RKO (cell line): ENCODE data around the gene ZNF467.

Experiments
- DNase-seq: peaks from one replicate; pipeline ENCODE4 v3.0.0-alpha.2; 2016; ENCODE audit warnings: low spot score

Gene ZNF467

DNA sequence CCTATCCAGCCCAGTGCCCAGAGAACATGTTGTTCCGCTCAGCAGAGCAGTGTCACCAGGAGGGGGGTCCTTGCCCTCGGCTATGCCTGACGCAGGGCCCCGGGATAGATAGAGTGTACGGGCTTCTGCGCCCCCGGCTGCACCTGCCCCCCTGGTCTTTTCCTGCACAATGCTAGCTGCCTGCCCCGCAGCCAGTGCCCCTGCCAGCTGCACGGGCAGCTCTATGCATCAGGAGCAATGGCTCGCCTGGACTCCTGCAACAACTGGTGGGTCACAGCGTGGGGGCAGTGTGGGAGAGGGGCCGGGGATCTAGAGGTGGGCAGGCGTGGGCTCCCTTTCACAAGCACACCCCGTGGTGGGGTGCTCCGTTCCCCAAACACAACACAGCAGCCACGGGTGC is 33.3 kb upstream of the ZNF467 start:
- no peak for DNase-seq

DNA sequence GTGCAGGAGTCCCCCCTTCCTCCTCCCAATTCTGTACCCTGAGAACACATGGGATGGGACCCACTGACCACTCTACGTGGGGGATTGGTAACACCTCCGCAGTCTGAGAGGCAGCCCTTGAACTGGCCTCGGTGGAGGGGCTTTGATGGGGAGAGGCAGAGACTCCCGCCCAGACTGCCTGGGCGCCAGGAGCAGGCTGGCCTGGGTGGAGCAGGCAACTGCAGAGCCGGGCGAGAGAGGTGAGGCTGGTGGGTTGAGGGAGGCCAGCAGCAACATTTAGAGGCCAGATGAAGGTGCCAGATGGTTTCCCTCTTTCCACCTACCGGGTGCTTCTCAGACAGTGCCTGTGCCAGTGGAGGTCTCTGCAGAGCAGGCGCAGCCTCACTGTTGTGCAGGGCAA is 30.7 kb upstream of the ZNF467 start:
- no peak for DNase-seq

DNA sequence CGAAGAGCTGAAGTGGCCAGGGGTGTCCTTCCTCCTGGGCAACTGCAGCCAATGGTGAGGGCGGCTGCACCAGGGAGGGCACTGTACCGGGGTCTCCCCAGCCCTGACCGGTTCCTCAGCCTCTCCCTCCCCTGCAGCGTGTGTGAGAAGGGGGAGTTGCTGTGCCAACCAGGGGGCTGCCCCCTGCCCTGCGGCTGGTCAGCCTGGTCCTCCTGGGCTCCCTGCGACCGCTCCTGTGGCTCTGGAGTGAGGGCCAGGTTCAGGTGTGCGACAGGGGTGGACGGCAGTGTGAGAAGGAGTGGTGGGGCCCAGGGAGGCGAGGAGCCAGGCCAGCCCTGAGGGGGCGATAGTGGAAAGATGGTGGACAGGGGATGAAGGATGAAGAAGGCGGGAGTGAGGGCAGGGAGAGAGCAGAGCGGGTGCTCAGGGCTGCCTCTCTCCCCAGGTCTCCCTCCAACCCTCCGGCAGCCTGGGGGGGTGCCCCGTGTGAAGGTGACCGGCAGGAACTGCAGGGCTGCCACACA is 30.2 kb upstream of the ZNF467 start:
- no peak for DNase-seq

DNA sequence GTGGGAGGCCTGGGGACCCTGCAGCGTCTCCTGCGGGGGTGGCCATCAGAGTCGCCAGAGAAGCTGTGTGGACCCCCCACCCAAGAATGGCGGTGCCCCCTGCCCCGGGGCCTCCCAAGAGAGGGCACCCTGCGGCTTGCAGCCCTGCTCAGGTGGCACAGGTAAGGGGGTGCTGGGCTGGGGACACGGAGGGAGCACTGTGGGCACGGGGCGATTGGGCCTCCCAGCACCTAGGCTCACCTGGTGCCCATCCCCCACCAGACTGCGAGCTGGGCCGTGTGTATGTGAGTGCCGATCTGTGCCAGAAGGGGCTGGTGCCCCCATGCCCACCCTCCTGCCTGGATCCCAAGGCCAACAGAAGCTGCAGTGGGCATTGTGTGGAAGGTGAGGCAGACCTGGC is 29.6 kb upstream of the ZNF467 start:
- DNase-seq: no peak

DNA sequence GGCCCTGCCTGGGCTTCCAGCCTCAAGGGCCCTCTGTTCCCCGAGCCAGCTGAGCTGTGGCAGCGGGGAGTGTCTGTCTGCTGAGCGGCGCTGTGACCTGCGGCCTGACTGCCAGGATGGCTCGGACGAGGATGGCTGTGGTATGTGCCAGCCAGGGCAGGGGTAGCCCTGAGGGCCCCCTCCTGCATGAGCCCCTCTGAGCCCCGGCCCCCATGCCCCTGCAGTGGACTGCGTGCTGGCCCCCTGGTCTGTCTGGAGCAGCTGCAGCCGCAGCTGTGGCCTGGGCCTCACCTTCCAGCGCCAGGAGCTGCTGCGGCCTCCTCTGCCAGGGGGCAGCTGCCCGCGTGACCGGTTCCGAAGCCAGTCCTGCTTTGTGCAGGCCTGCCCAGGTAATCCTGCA is 28.4 kb upstream of the ZNF467 start:
- DNase-seq: no peak

DNA sequence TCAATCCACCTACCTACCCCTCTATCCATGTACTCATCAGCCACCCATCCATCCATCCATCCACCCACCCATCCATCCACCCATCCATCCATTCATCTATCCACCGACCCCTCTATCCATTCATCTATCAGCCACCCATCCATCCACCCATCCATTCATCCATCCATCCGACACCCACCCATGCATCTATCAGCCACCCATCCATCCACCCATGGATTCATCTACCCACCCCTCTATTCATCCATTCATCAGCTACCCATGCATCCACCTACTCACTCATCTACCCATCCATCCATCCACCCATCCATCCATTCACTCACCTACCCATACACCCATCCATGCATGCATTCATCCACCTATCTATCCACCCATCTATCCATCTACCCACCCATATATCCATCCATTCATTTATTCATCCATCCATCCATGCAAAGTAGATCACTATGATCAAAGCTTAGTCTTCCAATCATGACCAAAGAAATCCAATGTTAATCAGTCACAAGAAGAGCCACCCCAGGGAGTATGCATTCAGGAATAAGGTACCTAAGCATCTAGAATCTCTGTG is 27.7 kb upstream of the ZNF467 start:
- DNase-seq: no peak

DNA sequence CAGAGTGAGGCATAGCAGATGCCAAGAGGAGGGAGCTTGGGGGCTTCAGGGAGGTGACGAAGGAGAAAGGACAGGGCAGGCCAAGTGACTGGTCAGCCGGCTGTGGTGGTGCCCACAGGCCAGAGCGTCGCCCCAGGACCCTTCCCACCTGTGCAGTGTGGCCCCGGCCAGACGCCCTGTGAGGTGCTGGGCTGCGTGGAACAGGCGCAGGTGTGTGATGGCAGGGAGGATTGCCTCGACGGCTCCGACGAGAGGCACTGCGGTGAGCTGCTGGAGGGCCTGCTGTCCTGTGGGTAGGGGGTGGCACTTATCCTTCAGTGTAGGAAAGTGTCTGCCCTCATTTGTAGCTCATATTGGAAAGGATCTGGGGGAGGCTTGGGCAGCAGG is 26.8 kb upstream of the ZNF467 start:
- no peak for DNase-seq

DNA sequence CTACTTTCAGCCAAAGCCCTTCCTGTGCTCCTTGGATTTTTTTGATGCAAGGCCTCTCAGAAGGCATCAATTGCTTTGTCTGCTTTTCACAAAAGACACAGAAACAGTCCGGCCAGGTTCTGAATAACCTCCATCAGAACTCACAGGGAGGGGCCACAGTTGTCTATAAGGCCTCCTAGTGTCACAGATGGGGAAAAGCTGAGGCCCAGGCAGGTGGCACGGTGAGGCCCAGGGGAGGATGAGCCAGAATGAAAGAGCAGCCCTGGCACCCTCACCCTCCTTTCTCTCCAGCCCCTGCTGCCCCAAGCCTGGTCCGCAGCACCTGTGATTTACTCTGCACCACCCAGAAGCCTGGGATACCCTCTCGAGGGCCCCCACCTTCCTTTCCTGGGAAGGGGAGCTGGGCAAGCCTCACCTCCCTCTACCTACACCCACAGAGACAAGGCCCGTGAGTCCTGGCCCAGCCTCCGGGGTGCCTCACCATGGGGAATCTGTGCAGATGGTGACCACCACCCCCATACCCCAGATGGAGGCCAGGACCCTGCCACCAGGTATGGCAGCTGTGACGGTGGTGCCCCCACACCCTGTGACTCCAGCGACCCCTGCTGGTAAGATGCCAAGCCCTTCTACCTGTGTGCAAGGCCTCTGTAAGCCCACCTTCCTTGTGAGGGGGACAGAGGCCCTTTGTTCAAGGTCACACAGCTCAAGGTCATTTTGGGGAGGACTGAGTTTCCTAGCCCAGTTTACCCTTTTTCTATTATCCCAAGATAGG is 26.2 kb upstream of the ZNF467 start:
- no peak for DNase-seq

DNA sequence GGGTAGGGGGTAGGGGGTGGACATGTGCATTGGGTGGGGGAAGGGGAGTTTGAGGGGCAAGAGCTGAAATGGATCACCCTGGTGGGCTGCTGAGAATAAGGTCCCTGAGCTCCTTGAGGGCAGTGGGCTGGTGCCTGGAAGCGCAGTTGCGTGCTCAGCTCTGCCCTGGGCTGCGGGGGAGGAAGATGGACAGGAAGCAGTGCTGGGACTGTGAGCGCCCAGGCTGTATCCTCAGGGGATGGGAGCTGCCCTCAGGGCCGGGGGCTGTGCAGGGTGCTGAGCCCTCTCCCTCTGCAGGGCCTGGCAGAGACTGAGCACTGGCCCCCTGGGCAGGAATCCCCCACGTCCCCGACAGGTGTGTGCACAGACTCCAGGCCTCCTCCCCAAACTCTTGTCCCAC is 24.4 kb upstream of the ZNF467 start:
- no peak for DNase-seq

DNA sequence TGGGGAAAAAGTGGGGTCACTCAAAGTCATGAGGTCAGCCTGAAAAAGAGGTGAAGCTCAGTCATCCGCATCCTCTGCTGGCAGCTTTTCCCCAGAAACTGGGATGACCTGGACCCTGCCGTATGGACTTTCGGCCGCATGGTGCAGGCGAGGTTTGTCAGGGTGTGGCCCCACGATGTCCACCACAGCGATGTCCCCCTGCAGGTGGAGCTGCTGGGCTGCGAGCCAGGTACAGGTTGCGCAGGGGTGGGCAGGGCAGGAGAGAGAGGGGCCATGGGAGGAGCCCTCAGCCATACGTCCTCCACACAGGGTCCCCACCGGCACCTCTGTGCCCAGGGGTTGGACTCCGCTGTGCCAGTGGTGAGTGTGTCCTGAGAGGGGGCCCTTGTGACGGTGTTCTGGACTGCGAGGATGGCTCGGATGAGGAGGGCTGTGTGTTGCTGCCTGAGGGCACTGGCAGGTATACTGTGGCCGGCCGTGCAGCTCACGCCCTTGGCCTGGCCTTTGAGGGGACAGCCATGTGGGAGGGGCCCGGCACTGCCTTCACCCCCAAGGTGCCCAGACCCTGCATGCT is 23.0 kb upstream of the ZNF467 start:
- no peak for DNase-seq

DNA sequence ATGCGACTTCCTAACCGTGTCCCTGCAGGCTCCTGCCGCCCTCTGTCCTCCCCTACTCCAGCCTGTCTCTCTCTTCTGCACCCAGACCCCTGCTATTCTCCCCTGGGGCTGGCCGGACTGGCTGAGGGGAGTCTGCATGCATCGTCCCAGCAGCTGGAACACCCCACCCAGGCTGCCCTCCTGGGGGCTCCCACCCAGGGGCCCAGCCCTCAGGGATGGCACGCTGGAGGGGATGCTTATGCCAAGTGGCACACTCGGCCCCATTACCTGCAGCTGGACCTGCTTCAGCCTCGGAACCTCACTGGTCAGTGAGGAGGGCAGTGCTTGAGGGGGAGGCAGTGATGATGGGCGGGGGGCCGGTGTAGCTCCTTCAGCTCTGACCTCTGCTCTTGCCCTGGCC is 21.7 kb upstream of the ZNF467 start:
- no peak for DNase-seq

DNA sequence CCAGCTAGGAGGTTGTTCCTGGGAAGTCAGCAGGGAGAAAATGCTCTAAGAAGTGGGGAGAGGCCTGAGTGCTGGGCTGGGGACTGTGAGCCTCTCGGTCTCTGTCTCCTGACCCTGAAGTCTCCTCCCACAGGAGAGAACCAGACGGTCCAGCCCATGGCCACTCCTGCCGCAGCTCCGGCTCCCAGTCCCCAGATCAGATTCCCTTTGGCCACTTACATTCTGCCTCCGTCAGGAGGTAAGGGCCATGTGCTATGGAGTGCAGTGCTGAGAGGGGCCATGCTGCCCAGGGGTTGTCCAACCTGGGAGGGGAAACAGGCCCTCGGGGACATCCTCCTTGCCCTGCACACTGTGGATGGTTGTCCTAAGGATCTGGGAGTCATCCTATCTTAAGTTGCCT is 21.3 kb upstream of the ZNF467 start:
- no peak for DNase-seq

DNA sequence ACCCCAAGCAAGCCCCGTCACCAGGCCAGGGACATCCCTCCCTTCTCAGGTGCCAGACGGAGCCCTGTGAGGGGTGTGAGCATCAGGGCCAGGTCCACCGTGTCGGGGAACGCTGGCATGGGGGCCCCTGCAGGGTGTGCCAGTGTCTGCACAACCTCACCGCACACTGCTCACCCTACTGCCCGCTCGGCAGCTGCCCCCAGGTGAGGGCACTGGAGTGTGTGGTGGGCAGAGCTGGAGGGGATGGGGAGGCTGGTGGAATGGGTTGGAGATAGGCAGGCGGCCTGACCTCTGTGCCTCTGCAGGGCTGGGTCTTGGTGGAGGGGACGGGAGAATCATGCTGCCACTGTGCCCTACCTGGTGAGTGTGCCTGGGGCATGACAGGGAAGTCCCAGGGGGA is 19.9 kb upstream of the ZNF467 start:
- DNase-seq: no peak

DNA sequence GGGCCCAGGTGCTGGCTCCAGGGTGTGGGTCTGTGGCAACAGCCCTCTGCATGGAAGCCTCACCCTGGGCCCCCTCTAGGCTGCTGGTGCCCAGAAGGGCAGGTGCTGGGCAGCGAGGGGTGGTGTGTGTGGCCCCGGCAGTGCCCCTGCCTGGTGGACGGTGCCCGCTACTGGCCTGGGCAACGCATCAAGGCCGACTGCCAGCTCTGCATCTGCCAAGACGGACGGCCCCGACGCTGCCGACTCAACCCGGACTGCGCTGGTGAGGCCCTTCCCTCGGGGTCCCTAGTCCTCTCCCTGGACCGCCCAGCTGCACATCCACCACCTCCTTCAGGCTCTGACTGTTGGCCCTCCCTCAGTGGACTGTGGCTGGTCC is 18.8 kb upstream of the ZNF467 start:
- no peak for DNase-seq

DNA sequence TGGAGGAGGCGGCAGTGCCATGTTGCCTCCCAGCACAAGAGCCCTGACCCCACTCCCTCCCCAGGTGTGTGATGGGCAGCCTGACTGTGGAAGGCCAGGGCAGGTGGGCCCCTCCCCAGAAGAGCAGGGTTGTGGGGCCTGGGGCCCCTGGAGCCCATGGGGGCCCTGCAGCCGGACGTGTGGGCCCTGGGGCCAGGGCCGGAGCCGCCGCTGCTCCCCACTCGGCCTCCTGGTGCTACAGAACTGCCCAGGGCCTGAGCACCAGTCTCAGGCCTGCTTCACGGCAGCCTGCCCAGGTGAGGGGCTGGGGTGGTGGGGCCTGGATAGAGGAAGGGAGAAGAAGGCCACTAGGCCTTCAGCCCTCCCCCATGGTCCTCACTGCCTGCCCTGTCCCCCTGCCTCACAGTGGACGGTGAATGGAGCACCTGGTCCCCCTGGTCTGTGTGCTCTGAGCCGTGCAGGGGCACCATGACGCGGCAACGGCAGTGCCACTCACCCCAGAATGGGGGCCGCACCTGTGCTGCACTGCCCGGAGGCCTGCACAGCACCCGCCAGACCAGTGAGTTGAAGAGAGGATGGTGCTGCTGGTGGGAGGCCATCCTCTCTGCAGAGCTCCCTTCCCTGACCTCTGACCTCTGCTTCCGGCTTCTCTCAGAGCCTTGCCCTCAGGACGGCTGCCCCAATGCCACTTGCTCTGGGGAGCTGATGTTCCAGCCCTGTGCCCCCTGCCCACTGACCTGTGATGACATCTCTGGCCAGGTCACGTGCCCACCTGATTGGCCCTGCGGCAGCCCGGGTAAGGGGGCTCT is 18.2 kb upstream of the ZNF467 start:
- no peak for DNase-seq

DNA sequence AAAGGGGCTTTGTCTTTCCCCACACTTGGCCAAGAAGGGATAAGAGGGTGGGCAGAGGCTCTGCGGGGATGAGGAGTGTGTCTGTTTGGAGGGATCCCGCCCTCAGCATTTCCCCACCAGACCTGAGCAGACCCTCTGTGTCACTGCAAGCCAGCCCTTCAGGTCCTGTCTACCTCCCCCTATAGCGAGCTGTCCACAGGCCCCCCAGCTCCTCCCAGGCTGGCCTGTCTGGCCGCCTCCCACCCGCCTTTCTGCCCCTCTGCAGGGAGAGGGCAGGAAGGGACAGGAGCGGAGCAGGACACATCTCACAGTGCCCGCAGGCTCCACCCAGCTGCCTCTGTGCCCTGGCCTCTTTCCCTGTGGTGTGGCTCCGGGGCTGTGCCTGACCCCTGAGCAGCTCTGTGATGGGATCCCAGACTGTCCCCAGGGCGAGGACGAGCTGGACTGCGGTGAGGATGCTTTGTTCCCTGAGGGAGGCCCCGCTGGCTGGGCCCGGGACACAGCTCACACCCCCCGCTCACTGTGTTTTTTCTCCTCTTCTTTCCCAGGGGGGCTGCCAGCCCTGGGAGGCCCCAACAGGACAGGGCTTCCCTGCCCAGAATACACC is 17.5 kb upstream of the ZNF467 start:
- DNase-seq: no peak

DNA sequence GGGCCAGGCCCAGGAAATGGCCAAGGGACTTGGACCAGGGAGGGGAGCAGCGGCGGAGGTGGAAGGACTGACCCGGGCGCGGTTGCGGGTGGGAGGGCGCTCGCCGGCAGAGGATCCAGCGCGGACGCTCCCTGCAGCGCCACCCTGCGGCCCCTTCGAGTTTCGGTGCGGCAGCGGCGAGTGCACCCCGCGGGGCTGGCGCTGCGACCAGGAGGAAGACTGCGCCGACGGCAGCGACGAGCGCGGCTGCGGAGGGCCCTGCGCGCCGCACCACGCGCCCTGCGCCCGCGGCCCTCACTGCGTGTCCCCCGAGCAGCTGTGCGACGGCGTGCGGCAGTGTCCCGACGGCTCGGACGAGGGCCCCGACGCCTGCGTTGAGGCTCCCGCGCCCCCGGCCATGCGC is 16.8 kb upstream of the ZNF467 start:
- no peak for DNase-seq

DNA sequence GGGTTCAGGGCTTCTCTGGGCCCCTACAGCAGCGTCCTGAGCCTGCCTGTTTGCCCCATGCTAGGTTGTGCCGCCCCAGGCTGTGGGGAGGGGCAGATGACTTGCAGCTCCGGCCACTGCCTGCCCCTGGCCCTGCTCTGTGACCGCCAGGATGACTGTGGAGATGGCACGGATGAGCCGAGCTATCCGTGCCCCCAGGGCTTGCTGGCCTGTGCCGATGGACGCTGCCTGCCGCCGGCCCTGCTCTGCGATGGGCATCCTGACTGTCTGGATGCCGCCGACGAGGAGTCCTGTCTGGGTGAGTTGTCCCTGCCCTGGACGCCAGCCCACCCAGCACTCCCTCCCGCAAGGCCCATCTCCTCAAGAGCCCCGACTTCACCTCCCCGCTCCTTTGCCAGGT is 15.7 kb upstream of the ZNF467 start:
- DNase-seq: no peak

DNA sequence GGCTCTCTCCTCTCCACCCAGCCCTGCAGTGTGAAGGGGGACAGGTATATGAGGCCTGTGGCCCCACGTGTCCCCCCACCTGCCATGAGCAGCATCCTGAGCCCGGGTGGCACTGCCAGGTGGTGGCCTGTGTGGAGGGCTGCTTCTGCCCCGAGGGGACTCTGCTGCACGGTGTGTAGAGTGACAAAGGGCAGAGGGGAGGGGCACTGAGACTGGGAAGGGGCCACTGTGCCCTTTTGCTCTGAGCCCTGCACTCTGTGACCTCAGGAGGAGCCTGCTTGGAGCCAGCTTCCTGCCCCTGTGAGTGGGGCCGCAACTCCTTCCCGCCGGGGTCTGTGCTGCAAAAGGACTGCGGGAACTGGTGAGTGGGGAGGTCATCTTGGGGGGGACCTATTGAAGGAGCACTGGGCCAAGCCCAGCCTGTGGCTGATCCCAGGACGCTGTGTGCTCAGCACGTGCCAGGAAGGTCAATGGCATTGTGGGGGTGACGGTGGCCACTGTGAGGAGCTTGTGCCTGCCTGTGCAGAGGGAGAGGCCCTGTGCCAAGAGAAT is 15.0 kb upstream of the ZNF467 start:
- no peak for DNase-seq

DNA sequence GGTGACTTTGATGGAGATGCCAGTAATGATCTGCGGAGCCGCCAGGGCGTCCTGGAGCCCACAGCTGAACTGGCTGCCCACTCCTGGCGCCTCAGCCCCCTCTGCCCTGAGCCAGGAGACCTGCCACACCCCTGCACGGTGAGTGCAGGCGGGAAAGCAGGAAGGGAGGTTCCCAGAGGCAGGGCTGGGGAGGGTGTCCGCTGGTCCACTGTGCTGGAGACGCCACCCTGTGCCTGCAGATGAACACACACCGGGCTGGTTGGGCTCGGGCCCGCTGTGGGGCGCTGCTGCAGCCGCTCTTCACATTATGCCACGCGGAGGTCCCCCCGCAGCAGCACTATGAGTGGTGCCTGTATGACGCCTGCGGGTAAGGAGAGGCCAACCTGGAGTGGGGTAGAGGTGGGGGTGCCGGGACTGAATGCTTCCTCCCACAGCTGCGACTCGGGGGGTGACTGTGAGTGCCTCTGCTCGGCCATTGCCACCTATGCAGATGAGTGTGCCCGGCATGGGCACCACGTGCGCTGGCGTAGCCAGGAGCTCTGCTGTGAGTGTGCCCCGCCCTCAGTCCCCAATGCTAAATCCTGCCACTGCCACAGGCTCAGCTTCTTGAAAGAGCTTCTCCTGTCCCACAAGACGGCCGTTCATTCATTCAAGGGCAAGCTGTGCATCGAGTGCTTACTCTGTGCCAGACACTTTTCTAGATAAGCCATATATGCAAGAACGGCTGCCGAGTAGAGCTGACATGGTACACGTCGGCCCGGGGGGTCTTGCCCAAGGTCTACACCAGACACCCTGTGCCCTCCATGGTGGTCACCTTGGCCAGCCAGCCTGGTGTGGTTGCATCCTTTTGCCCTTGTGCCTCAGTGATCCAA is 14.3 kb upstream of the ZNF467 start:
- no peak for DNase-seq

DNA sequence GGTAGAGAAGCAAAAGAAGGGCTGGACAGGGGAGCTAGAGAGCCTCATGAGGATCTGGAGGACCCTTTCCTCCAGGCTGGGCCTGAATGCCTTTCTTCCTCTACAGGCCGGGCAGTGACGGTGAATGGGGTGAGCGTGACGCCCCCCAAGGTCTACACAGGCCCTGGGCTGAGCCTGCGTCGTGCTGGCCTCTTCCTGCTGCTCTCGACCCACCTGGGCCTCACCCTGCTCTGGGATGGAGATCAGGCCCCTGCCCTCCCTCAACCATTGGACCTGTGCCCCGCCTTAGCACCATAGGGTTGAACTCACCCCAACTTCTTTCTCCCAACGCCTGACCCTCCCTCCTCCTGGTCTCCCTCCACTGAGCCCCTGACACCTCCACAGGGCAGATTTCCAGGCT is 12.6 kb upstream of the ZNF467 start:
- DNase-seq: no peak
